GM23338 (cell line): Measurements from ENCODE around the gene GDPD5. TPM values are rescaled to one million over a fixed set of nuclear protein-coding genes. Genes with fewer than 3 reads are reported as not detected.

Source experiments
- ATAC-seq: fragments of 200-7000 bp; cut with Tn5 transposase; 3 replicates; pipeline ENCODE4 v1.9.1; 2020
- DNase-seq: peaks from one replicate; pipeline ENCODE4 v3.0.0-alpha.2; 2015; ENCODE audit warnings: low spot score
- H2AFZ ChIP-seq: fragments of 200-600 bp; sonication (generic); 2 replicates; pipeline ENCODE4 v1.8.0; 2016; ENCODE audit warnings: antibody characterized with exemption, mild to moderate bottlenecking, moderate library complexity
- H3F3A ChIP-seq: fragments of 200-600 bp; sonication (generic); replicated peaks from 2 replicates; pipeline ENCODE4 v1.8.0; 2017; ENCODE audit warnings: antibody characterized with exemption, mixed run types, low read depth
- H3K27ac ChIP-seq: fragments of 200-600 bp; sonication (generic); 2 replicates; pipeline ENCODE4 v1.6.1; 2016; ENCODE audit warnings: low read depth
- H3K27me3 ChIP-seq: fragments of 200-600 bp; sonication (generic); 2 replicates; pipeline ENCODE4 v1.8.0; 2016; ENCODE audit warnings: mild to moderate bottlenecking, mixed run types, moderate library complexity; ENCODE audit not compliant: insufficient read depth
- H3K36me3 ChIP-seq: fragments of 200-600 bp; sonication (generic); 2 replicates; pipeline ENCODE4 v1.8.0; 2016; ENCODE audit warnings: mild to moderate bottlenecking; ENCODE audit not compliant: insufficient read depth
- H3K4me1 ChIP-seq: fragments of 200-600 bp; sonication (generic); 2 replicates; pipeline ENCODE4 v1.8.0; 2016; ENCODE audit warnings: mild to moderate bottlenecking, moderate library complexity; ENCODE audit not compliant: insufficient read depth
- H3K4me2 ChIP-seq: fragments of 200-600 bp; sonication (generic); 2 replicates; pipeline ENCODE4 v1.7.1; 2017; ENCODE audit warnings: mixed run types
- H3K4me3 ChIP-seq: fragments of 200-600 bp; sonication (generic); 2 replicates; pipeline ENCODE4 v1.6.1; 2016; ENCODE audit warnings: mixed run types
- H3K79me2 ChIP-seq: fragments of 200-600 bp; sonication (generic); replicated peaks from 2 replicates; pipeline ENCODE4 v1.8.0; 2017; ENCODE audit warnings: mild to moderate bottlenecking; ENCODE audit not compliant: insufficient read depth
- H3K9me2 ChIP-seq: fragments of 200-600 bp; sonication (generic); 2 replicates; pipeline ENCODE4 v1.8.0; 2017; ENCODE audit not compliant: insufficient read depth
- H4K20me1 ChIP-seq: fragments of 200-600 bp; sonication (generic); replicated peaks from 2 replicates; pipeline ENCODE4 v1.8.0; 2017; ENCODE audit warnings: mild to moderate bottlenecking; ENCODE audit not compliant: insufficient read depth
- H3K27ac Mint-ChIP-seq: 2 replicates; pipeline ENCODE4 v1.8.0; 2020; ENCODE audit warnings: inconsistent platforms, mild to moderate bottlenecking, moderate library complexity, mixed read lengths
- H3K27me3 Mint-ChIP-seq: 3 replicates; pipeline ENCODE4 v1.8.0; 2022; ENCODE audit warnings: low read depth, mild to moderate bottlenecking, moderate library complexity, mixed read lengths, inconsistent platforms; ENCODE audit not compliant: insufficient read depth, poor library complexity
- H3K36me3 Mint-ChIP-seq: 3 replicates; pipeline ENCODE4 v1.8.0; 2021; ENCODE audit warnings: low read depth, mild to moderate bottlenecking, inconsistent platforms, moderate library complexity, mixed read lengths
- H3K4me1 Mint-ChIP-seq: 3 replicates; pipeline ENCODE4 v1.8.0; 2020; ENCODE audit warnings: mild to moderate bottlenecking, inconsistent platforms, mixed read lengths
- H3K4me3 Mint-ChIP-seq: 3 replicates; pipeline ENCODE4 v1.8.0; 2021; ENCODE audit warnings: moderate library complexity, mild to moderate bottlenecking, inconsistent platforms, mixed read lengths
- H3K9me3 Mint-ChIP-seq: 3 replicates; pipeline ENCODE4 v1.8.0; 2020; ENCODE audit warnings: moderate library complexity, mild to moderate bottlenecking, inconsistent platforms, mixed read lengths
- CTCF ChIP-seq, 2 experiments: fragments of 200-600 bp in 1 of 2; sonication (generic) in 1 of 2; conservative IDR thresholded peaks; 2 replicates each; pipeline versions ENCODE4 v1.5.1 to v1.6.1; 2016 to 2017; ENCODE audit warnings: antibody characterized with exemption in 2 of 2, low read depth in 2 of 2, mild to moderate bottlenecking in 2 of 2, moderate library complexity in 1 of 2
- ETS1 ChIP-seq: IDR thresholded peaks from 2 replicates; pipeline ENCODE4 v1.6.1; 2016; ENCODE audit warnings: antibody characterized with exemption
- NANOG ChIP-seq: IDR thresholded peaks from 2 replicates; pipeline ENCODE4 v1.6.1; 2016; ENCODE audit warnings: antibody characterized with exemption, borderline replicate concordance
- POLR2AphosphoS5 ChIP-seq: IDR thresholded peaks from 2 replicates; pipeline ENCODE4 v1.6.1; 2016; ENCODE audit warnings: antibody characterized with exemption, low read depth
- long read RNA-seq: library from polyadenylated mRNA; unstranded; transcript quantifications from one replicate; pipeline ENCODE4 v2.0.0, GENCODE V29; 2020; ENCODE audit not compliant: unreplicated experiment
- polyA plus RNA-seq: library from polyadenylated mRNA; unstranded; fragments of >200 nt; fragmentation: Nextera tagmentation; extraction: Ambion mirVana; gene quantifications from 2 replicates; pipeline ENCODE4 v1.2.1, GENCODE V29; 2016
- total RNA-seq: library from RNA; depleted of rRNA; stranded (reverse); fragments of >200 nt; shearing (Covaris generic); gene quantifications from 2 replicates; pipeline ENCODE4 v1.2.3, GENCODE V29; 2014; rRNA removed

The GDPD5 gene
- total RNA-seq, result 3.3 and 4.9 TPM in 2 replicates
- 1.6 and 1.7 TPM in 2 replicates for polyA plus RNA-seq
- long read RNA-seq, partial matches to known transcripts, result 3 of 3 reads
- long read RNA-seq, other reads (novel, unspliced or antisense), result 0 of 3 reads

GRCh38 chr11:75525433-75526191 is at the start of gene GDPD5:
Gene GDPD5, minus strand, starts transcription at chr11:75525941. Its CDS starts 48,206 bp downstream, at chr11:75477735.
- Histone ChIP-seq H2AFZ (peak within 1 kb of the TSS; percentile 95), H3K27ac (no peak within 1 kb of the TSS)
- peaks cover 37% of the 10 kb centered on the region for H3K27me3 Mint-ChIP-seq

GRCh38 chr11:75574698-75575602 is 49.2 kb upstream of the GDPD5 start:
- H3K79me2 ChIP-seq, result no peaks in the 10 kb centered on the region; the same call in 1 of the 2 replicates
- 0 out of 2 replicates have a peak overlapping the region, but pooled peaks have one; percentile 32 for H3K27ac ChIP-seq
- Mint-ChIP-seq H3K9me3 (no peaks in the 10 kb centered on the region), H3K4me3 (no peak overlapping the region), H3K27me3 (peaks cover 22% of the 10 kb centered on the region), H3K27ac (no peak overlapping the region), H3K4me1 (peaks cover 11% of the 10 kb centered on the region), H3K36me3 (peaks cover 42% of the 10 kb centered on the region)
- H3K9me2 ChIP-seq, result no peaks in the 10 kb centered on the region
- H2AFZ ChIP-seq, result no peak overlapping the region
- peaks cover 28% of the 10 kb centered on the region for H3K36me3 ChIP-seq
- peak; percentile 54 for ATAC-seq
- H3K4me1 ChIP-seq, result peaks cover 6% of the 10 kb centered on the region; the same call in 1 of the 2 replicates
- peaks cover 7% of the 10 kb centered on the region for H4K20me1 ChIP-seq
- H3K4me2 ChIP-seq, result no peak overlapping the region
- no peak overlapping the region for H3K4me3 ChIP-seq
- H3F3A ChIP-seq, result peaks cover 40% of the 10 kb centered on the region
- TF ChIP-seq ETS1 (no peak), POLR2AphosphoS5 (no peak), CTCF (conservative IDR thresholded peaks at IDR 0.05; ENCODE audit: low read depth in 2 of 2) (peak; percentile 38 to 65)
- no peaks in the 10 kb centered on the region for H3K27me3 ChIP-seq
- no peak for DNase-seq

More at GRCh38 chr11:75525433-75526191, at the start of gene GDPD5:
- Mint-ChIP-seq H3K27ac (peak within 1 kb of the TSS; percentile 56), H3K4me1 (peaks cover 13% of the 10 kb centered on the region), H3K9me3 (no peaks in the 10 kb centered on the region), H3K4me3 (peak within 1 kb of the TSS; percentile 86), H3K36me3 (no peaks in the 10 kb centered on the region)
- H3K4me1 ChIP-seq, result 0 out of 2 replicates have a peak, but pooled peaks cover 5% of the 10 kb centered on the region
- peak within 1 kb of the TSS; percentile 95 for H3K4me2 ChIP-seq
- no peaks in the 10 kb centered on the region for H3K9me2 ChIP-seq
- H3K79me2 ChIP-seq, result no peaks in the 10 kb centered on the region; the same call in 1 of the 2 replicates
- peaks cover 41% of the 10 kb centered on the region for H3K27me3 ChIP-seq
- DNase-seq (peak; percentile 92), ATAC-seq (peak; percentile 68)
- peak in 1 of 2 experiments; percentile 58; a peak in 3 of 4 replicates for TF ChIP-seq CTCF (conservative IDR thresholded peaks at IDR 0.05; ENCODE audit: low read depth in 2 of 2)
- peak; percentile 62 for TF ChIP-seq POLR2AphosphoS5
- no peak for TF ChIP-seq NANOG
- H3K4me3 ChIP-seq, result peak within 1 kb of the TSS; percentile 85
- H4K20me1 ChIP-seq, result no peaks in the 10 kb centered on the region
- no peaks in the 10 kb centered on the region for H3K36me3 ChIP-seq
- H3F3A ChIP-seq, result peaks cover 6% of the 10 kb centered on the region; the same call in 1 of the 2 replicates
